Left ventricle myocardium inferior (tissue), 1 donor: ENCODE data around the gene CCDC57. TPM values are rescaled to one million over a fixed set of nuclear protein-coding genes. Genes with fewer than 3 reads are reported as not detected.

Experiments
- DNase-seq: peaks from one replicate; pipeline ENCODE4 v3.0.0-alpha.2; 2020
- H3K27ac ChIP-seq: fragments of 200-600 bp; replicated peaks from 2 replicates; pipeline ENCODE4 v1.8.0; 2021
- H3K27me3 ChIP-seq: fragments of 200-600 bp; 2 replicates; pipeline ENCODE4 v1.8.0; 2021; ENCODE audit warnings: low read depth
- H3K36me3 ChIP-seq: fragments of 200-600 bp; 2 replicates; pipeline ENCODE4 v1.8.0; 2021
- H3K4me1 ChIP-seq: fragments of 200-600 bp; 2 replicates; pipeline ENCODE4 v1.8.0; 2021
- H3K4me3 ChIP-seq: fragments of 200-600 bp; 2 replicates; pipeline ENCODE4 v1.8.0; 2021; ENCODE audit warnings: mild to moderate bottlenecking, moderate library complexity
- H3K9me3 ChIP-seq: fragments of 200-600 bp; replicated peaks from 2 replicates; pipeline ENCODE4 v1.8.0; 2021
- CTCF ChIP-seq: fragments of 200-600 bp; IDR thresholded peaks from 2 replicates; pipeline ENCODE4 v1.8.0; 2021; ENCODE audit warnings: antibody characterized with exemption, mild to moderate bottlenecking, borderline replicate concordance
- intact Hi-C: fragments of 100-400 bp; cut with micrococcal nuclease; formaldehyde crosslinking; loops from one replicate; pipeline ENCODE4 v1.11.0; 2022
- total RNA-seq: library from RNA; stranded (reverse); fragmentation: NEBNext Ultra II Directional; extraction: Animal tissue kit (Norgen Biotek cat#: 25700); gene quantifications from one replicate; pipeline ENCODE4 v1.2.1, GENCODE V29; 2021
- donor health status: DM: no; HTN: yes; CAD: no; lungs with severe emphysema.

The CCDC57 gene
- total RNA-seq, 1 donor from 2014 or later = 8.1 TPM

GRCh38 chr17:82161216-82161615 is 51.4 kb downstream of the CCDC57 start:
- TF ChIP-seq CTCF = no peak
- Histone ChIP-seq H3K36me3 (peaks cover 44% of the 10 kb centered on the region), H3K4me3 (no peak overlapping the region), H3K9me3 (no peaks in the 10 kb centered on the region), H3K27me3 (no peaks in the 10 kb centered on the region), H3K27ac (no peak overlapping the region), H3K4me1 (no peaks in the 10 kb centered on the region)
- intact Hi-C loops = no loop called here
- DNase-seq = no peak

- Histone ChIP-seq H3K9me3 (no peaks in the 10 kb centered on the region), H3K4me1 (no peaks in the 10 kb centered on the region), H3K4me3 (no peak overlapping the region), H3K36me3 (peaks cover 37% of the 10 kb centered on the region), H3K27ac (no peak overlapping the region), H3K27me3 (no peaks in the 10 kb centered on the region)
- no peak for DNase-seq
- intact Hi-C loops = no loop called here
- TF ChIP-seq CTCF = no peak
Measured at GRCh38 chr17:82160075-82160474, 52.6 kb downstream of the CCDC57 start.

- H3K4me1 ChIP-seq = no peaks in the 10 kb centered on the region
- no peaks in the 10 kb centered on the region for H3K9me3 ChIP-seq
- DNase-seq = no peak
- H3K4me3 ChIP-seq = no peak overlapping the region
- H3K27me3 ChIP-seq = no peaks in the 10 kb centered on the region
- intact Hi-C loops = no loop called here
- no peak overlapping the region for H3K27ac ChIP-seq
- no peak for TF ChIP-seq CTCF
- H3K36me3 ChIP-seq = peaks cover 36% of the 10 kb centered on the region
Measured at GRCh38 chr17:82158825-82159224, 53.8 kb downstream of the CCDC57 start.

- H3K27me3 ChIP-seq = no peaks in the 10 kb centered on the region
- H3K4me3 ChIP-seq = no peak overlapping the region
- no peak overlapping the region for H3K27ac ChIP-seq
- H3K4me1 ChIP-seq = no peaks in the 10 kb centered on the region
- intact Hi-C loops = no loop called here
- no peaks in the 10 kb centered on the region for H3K9me3 ChIP-seq
- peaks cover 26% of the 10 kb centered on the region for H3K36me3 ChIP-seq
- no peak for TF ChIP-seq CTCF
- no peak for DNase-seq
Measured at GRCh38 chr17:82157046-82158035, 55.3 kb downstream of the CCDC57 start.

- H3K36me3 ChIP-seq = peaks cover 26% of the 10 kb centered on the region
- H3K9me3 ChIP-seq = no peaks in the 10 kb centered on the region
- intact Hi-C loops = no loop called here
- no peak for TF ChIP-seq CTCF
- no peak for DNase-seq
- H3K27me3 ChIP-seq = no peaks in the 10 kb centered on the region
- no peak overlapping the region for H3K4me3 ChIP-seq
- no peaks in the 10 kb centered on the region for H3K4me1 ChIP-seq
- H3K27ac ChIP-seq = no peak overlapping the region
Measured at GRCh38 chr17:82156284-82156925, 56.2 kb downstream of the CCDC57 start.
